RPMI8226 (cell line): ENCODE results near the gene HOXB6.
A peak's percentile ranks its signal among the peaks of the same experiment; 100 is the strongest.

Source experiments
- DNase-seq: peaks from one replicate; pipeline ENCODE4 v3.0.0-alpha.2; 2015

HOXB6 gene

GRCh38 chr17:48604770-48605329, at the start of gene HOXB6:
Gene HOXB6, minus strand, starts transcription at chr17:48604986. Its CDS starts 6,836 bp downstream, at chr17:48598150.
- DNase-seq = no peak

- no peak for DNase-seq
Measured at GRCh38 chr17:48649741-48650140, 45.0 kb upstream of the HOXB6 start.

- DNase-seq = no peak
Measured at GRCh38 chr17:48647963-48648245, 43.1 kb upstream of the HOXB6 start.

GRCh38 chr17:48647103-48647962, 42.5 kb upstream of the HOXB6 start:
- DNase-seq = peak; percentile 29

- peak; percentile 27 for DNase-seq
Measured at GRCh38 chr17:48646183-48647102, 41.7 kb upstream of the HOXB6 start.

GRCh38 chr17:48645639-48646182, 40.9 kb upstream of the HOXB6 start:
- no peak for DNase-seq

- no peak for DNase-seq
Measured at GRCh38 chr17:48644910-48645557, 40.2 kb upstream of the HOXB6 start.

GRCh38 chr17:48644159-48644558, 39.4 kb upstream of the HOXB6 start:
- no peak for DNase-seq

- no peak for DNase-seq
Measured at GRCh38 chr17:48643697-48644012, 38.9 kb upstream of the HOXB6 start.

- no peak for DNase-seq
Measured at GRCh38 chr17:48642843-48643696, 38.3 kb upstream of the HOXB6 start.

- DNase-seq = peak; percentile 18
Measured at GRCh38 chr17:48642059-48642842, 37.5 kb upstream of the HOXB6 start.

GRCh38 chr17:48641541-48642058, 36.8 kb upstream of the HOXB6 start:
- peak; percentile 84 for DNase-seq

- no peak for DNase-seq
Measured at GRCh38 chr17:48640858-48641180, 36.0 kb upstream of the HOXB6 start.

- no peak for DNase-seq
Measured at GRCh38 chr17:48639982-48640857, 35.4 kb upstream of the HOXB6 start.

GRCh38 chr17:48639136-48639535, 34.4 kb upstream of the HOXB6 start:
- no peak for DNase-seq

GRCh38 chr17:48637323-48638260, 32.8 kb upstream of the HOXB6 start:
- DNase-seq = no peak

GRCh38 chr17:48636177-48637018, 31.6 kb upstream of the HOXB6 start:
- peak; percentile 96 for DNase-seq
